Muscle of back (tissue), 11 donors: ENCODE measurements around the gene ABI3BP. TPM values are rescaled to one million over a fixed set of nuclear protein-coding genes. Genes with fewer than 3 reads are reported as not detected.
"Not testable (repeated sequence)": the region's sequence is repeated elsewhere in the genome, so short reads cannot be mapped to it uniquely, and the experiment has no call there.

Experiments
- DNase-seq, 3 donors: peaks; one replicate each; pipeline versions ENCODE4 v3.0.0 to v3.0.0-alpha.2; 2013
- polyA plus RNA-seq, 10 donors: library from polyadenylated mRNA; unstranded; fragments of 120-200 nt; gene quantifications; one replicate each; pipeline ENCODE4 v1.2.1, GENCODE V29; 2013; ENCODE audit not compliant: insufficient read length in 10 of 10

The ABI3BP gene
- polyA plus RNA-seq, 10 donors, result 214 to 454 (median 382) TPM

- DNase-seq, result no peak
Measured at GRCh38 chr3:100954199-100954935, 38.9 kb downstream of the ABI3BP start.

- no peak for DNase-seq
Measured at GRCh38 chr3:100953103-100953502, 40.1 kb downstream of the ABI3BP start.

- no peak for DNase-seq
Measured at GRCh38 chr3:100947119-100947518, 46.1 kb downstream of the ABI3BP start.

- DNase-seq, result not testable (repeated sequence)
Measured at GRCh38 chr3:100946096-100946495, 47.1 kb downstream of the ABI3BP start.

DNA sequence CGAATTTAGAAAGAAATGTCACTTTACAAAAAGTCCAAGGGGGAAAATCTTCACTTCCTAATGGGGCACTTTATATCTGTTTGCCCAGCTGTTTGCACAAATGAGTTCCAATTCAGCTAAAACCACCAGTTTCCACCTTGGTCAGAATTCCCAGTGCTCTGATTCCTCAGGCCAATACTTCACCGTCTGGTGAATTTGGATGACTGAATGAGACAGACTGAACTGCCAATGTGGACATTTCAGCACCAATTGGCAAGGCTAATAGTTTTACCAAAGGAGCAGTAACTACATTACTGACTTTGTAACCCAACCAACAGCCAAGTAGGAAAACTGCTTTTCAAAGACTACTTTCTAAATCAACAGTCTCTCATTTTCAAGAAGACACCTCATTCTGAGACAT lies 51.8 kb downstream of the ABI3BP start:
- no peak for DNase-seq

GRCh38 chr3:100941041-100941440 lies 52.2 kb downstream of the ABI3BP start:
- peak in 2 of 3 donors; percentile 40 to 62 for DNase-seq

DNA sequence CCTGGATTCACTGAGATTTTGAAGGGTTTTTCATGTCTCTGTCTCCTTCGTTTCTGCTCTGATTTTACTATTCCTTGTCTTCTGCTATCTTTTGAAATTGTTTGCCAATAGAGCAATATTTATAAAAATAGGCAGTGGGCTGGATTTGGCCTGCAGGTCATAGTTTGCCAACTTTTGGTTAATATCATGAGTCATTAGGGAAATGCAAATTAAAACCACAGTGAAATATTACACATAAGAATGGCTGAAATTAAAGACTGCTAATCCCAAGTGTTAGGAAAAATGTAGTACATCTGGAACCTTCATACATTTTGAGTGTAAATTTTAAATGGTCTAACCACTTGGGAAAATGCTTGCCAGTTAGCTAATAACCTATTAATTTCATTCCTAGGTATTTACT lies 56.3 kb downstream of the ABI3BP start:
- DNase-seq, result no peak

DNA sequence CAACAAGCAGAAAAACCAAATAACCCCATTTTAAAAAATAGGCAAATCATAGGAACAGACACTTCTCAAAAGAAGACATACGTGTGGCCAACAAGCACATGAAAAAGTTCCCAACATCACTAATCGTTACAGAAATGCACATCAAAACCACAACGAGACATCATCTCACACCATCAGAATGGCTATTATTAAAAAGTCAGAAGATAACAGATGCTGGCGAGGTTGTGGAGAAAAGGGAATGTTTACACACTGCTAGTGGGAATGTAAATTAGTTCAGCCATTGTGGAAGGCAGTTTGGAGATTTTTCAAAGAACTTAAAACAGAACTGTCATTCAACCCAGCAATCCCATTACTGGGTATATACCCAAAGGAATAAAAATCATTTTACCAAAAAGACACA lies 60.7 kb downstream of the ABI3BP start:
- no peak for DNase-seq

DNA sequence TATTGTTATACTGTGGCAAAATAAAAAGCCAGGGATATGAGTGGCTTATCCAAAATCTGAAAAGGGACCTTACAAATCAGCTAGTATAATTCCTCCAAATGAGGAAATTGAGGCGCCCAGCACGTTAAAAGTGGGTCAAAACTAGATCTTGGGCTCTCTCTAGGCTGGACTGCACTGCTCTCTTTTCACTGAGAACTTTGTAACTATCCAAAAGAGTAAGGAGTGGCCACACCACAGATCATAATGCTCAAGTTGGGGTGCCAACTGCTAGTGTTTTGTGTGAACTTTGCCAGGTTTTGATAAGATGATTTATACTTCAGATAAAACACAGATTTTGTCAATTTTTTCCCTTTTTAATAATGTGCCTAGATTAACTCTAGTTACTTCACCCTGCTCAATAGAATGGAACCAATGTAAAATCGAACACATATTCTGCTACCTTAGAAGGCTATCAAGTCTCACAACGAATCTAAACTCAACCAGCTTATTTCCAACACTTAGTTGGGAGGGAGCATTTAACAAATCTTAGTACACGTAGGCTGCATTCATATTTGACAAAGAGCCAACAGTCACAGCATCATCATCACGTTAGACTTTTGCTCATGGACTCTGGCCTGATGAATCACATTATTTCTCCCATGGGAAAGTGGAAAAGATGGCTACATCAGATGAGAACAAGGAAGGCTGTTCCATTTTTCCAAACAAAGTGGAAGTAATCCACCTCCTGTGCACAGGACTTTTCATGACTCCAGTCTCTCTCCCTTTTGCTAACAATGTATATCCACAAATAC lies 64.4 kb downstream of the ABI3BP start:
- peak in 1 of 3 donors; percentile 90 for DNase-seq

- DNase-seq, result no peak
Measured at GRCh38 chr3:100927775-100928174, 65.4 kb downstream of the ABI3BP start.

GRCh38 chr3:100915706-100916495 lies 77.3 kb downstream of the ABI3BP start:
- DNase-seq, result no peak

DNA sequence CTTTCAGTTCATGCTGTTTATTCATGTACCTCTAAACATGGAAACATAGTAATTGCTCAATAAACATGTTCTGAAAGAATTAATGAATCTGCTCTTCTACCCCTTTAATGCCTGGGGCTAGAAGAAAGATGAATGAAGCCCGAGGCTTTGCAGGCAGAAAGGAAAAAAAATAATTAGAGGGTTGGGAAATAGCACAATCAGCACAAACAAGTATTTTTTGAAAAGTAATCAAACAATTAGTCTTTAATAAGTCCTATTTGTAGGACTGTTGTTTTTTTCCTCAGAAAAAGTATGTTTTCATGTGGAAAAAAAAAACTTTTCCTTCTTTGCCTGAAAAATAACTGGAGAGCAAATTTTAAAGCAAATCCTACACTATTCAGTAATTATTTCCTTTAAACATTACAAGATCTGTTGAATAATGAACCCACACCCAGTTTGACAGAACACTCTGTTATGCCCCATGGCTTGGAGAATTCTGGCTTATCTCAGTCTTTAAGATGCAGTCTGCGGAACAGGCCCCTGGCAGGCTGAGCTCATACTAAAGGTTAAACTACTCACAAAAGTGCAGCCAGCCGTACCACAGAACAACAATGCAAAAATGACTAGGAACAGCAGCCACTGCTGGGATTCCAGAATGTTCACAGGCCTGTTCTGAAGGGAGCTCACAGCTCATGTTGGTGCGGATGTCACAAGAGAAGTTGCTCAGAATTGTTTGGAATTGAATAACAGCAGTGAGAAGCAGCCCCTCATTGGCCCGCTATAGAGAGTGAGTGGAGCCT lies 79.2 kb downstream of the ABI3BP start:
- DNase-seq, result no peak

- no peak for DNase-seq
Measured at GRCh38 chr3:100912976-100913545, 80.2 kb downstream of the ABI3BP start.

DNA sequence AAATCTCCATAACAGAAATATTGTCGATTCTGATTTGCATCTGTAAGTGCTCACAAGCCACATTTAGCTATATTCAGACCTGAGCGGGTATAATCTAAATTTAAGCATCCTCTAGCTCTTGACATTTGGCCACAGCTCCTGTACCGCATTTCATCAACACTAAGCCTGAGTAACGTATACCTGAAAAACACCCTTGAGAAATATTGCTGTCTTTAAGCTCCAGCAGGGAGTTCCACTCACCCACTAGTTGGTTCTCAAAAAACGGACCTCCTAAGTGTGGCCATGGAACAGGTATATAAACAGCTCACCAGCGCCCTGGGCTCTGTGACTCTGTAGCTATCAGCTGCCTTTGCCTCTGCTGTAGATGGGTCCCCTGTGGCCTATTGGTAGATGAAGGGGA lies 80.7 kb downstream of the ABI3BP start:
- no peak for DNase-seq

GRCh38 chr3:100911956-100912355 lies 81.3 kb downstream of the ABI3BP start:
- DNase-seq, result no peak

DNA sequence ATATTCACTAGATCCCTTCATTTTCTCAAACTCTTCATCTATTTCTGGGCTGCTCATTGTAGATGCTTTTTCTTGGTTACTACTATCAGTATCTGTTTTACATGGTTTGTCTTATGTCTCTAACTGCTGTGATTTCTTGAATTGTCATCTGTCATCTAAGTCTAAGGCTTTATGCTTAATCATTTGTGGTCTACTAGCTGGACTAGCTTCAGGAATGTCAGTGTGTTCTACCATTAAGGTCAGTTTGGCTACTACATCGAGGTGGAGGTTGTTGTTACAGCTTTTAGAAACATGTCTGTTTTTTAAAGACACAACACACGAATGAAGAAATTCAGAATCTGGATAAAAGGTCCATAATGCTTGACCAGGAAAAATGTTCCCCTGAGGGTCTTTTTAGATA lies 82.2 kb downstream of the ABI3BP start:
- no peak for DNase-seq

GRCh38 chr3:100902572-100902971 lies 90.6 kb downstream of the ABI3BP start:
- DNase-seq, result peak in 1 of 3 donors; percentile 87

- DNase-seq, result no peak
Measured at GRCh38 chr3:100900671-100901335, 92.4 kb downstream of the ABI3BP start.

GRCh38 chr3:100899440-100900091 lies 93.7 kb downstream of the ABI3BP start:
- DNase-seq, result no peak

GRCh38 chr3:100898681-100899080 lies 94.5 kb downstream of the ABI3BP start:
- no peak for DNase-seq
